ENCODE data around the gene RRN3.

DNA sequence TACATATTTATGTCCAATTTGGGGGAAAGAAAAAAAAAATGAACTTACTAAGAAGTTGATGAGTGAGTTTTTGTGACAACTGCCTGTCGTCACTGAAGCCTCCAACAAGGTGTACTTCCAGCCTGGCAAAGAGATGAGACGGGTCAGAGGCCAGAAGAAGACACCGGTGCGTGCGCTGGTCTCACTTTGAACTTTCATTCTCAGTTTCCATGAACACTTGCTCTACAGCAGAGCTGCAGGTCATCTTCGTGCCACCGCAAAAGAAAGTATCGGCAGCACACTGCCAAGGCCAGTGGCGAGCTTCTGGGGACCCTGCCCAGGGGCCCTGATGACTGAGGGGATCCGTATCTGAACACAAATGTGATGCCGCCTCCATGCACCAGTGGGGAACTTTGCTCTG lies 49.8 kb downstream of the RRN3 start:
- TF ChIP-seq, protein P1, sequence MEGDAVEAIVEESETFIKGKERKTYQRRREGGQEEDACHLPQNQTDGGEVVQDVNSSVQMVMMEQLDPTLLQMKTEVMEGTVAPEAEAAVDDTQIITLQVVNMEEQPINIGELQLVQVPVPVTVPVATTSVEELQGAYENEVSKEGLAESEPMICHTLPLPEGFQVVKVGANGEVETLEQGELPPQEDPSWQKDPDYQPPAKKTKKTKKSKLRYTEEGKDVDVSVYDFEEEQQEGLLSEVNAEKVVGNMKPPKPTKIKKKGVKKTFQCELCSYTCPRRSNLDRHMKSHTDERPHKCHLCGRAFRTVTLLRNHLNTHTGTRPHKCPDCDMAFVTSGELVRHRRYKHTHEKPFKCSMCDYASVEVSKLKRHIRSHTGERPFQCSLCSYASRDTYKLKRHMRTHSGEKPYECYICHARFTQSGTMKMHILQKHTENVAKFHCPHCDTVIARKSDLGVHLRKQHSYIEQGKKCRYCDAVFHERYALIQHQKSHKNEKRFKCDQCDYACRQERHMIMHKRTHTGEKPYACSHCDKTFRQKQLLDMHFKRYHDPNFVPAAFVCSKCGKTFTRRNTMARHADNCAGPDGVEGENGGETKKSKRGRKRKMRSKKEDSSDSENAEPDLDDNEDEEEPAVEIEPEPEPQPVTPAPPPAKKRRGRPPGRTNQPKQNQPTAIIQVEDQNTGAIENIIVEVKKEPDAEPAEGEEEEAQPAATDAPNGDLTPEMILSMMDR (IDR thresholded peaks at IDR 0.05 in 2 of 3, conservative IDR thresholded peaks at IDR 0.05 in 1 of 3; ENCODE audit: borderline replicate concordance in 1 of 3, insufficient read depth in 1 of 3, low read depth in 2 of 3, low read length in 2 of 3), result no peak
- TF ChIP-seq EZH2 (IDR thresholded peaks at IDR 0.05) (no peak), POLR2A (IDR thresholded peaks at IDR 0.05; ENCODE audit: borderline replicate concordance, extremely low read depth, insufficient read depth, insufficient read length) (no peak), ZNF274 (IDR thresholded peaks at IDR 0.05; ENCODE audit: low read depth, low read length) (no peak), CEBPB (IDR thresholded peaks at IDR 0.05; ENCODE audit: low read depth) (no peak), POLR2AphosphoS5 (IDR thresholded peaks at IDR 0.05; ENCODE audit: low read depth, low read length) (no peak), TCF7L2 (IDR thresholded peaks at IDR 0.05; ENCODE audit: borderline replicate concordance, extremely low read depth, insufficient read depth, insufficient read length) (no peak), YY1 (IDR thresholded peaks at IDR 0.05; ENCODE audit: extremely low read depth, insufficient replicate concordance, low read depth, low read length) (no peak), EZH2phosphoT487 (IDR thresholded peaks at IDR 0.05; ENCODE audit: borderline replicate concordance) (no peak)
- TF ChIP-seq, protein P2, sequence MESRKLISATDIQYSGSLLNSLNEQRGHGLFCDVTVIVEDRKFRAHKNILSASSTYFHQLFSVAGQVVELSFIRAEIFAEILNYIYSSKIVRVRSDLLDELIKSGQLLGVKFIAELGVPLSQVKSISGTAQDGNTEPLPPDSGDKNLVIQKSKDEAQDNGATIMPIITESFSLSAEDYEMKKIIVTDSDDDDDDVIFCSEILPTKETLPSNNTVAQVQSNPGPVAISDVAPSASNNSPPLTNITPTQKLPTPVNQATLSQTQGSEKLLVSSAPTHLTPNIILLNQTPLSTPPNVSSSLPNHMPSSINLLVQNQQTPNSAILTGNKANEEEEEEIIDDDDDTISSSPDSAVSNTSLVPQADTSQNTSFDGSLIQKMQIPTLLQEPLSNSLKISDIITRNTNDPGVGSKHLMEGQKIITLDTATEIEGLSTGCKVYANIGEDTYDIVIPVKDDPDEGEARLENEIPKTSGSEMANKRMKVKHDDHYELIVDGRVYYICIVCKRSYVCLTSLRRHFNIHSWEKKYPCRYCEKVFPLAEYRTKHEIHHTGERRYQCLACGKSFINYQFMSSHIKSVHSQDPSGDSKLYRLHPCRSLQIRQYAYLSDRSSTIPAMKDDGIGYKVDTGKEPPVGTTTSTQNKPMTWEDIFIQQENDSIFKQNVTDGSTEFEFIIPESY (IDR thresholded peaks at IDR 0.05; ENCODE audit: extremely low read depth, insufficient replicate concordance, low read length), result no peak

All from HCT116 (cell line).